Prostate gland (tissue), 2 donors: ENCODE measurements around the gene MDH1. TPM values are rescaled to one million over a fixed set of nuclear protein-coding genes. Genes with fewer than 3 reads are reported as not detected.

Experiments used
- DNase-seq: peaks from one replicate; pipeline ENCODE4 v3.0.0-alpha.2; 2019; ENCODE audit warnings: low spot score
- H3K27ac ChIP-seq, 2 donors: fragments of 200-600 bp; sonication (generic); 2 replicates each; pipeline ENCODE4 v1.5.1; 2017 to 2019
- H3K27me3 ChIP-seq: fragments of 200-600 bp; sonication (generic); replicated peaks from 2 replicates; pipeline ENCODE4 v1.5.1; 2019; ENCODE audit not compliant: insufficient read depth
- H3K36me3 ChIP-seq, 2 donors: fragments of 200-600 bp; sonication (generic); 1 replicate in 1 of 2; 2 replicates in 1 of 2; pipeline versions ENCODE4 v1.5.1 to v1.8.1; 2017 to 2019
- H3K4me1 ChIP-seq: fragments of 200-600 bp; sonication (generic); replicated peaks from 2 replicates; pipeline ENCODE4 v1.5.1; 2019
- H3K4me3 ChIP-seq, 2 donors: fragments of 200-600 bp; sonication (generic); 2 replicates each; pipeline ENCODE4 v1.5.1; 2017 to 2019
- H3K9me3 ChIP-seq: fragments of 200-600 bp; sonication (generic); 2 replicates; pipeline ENCODE4 v1.5.1; 2017
- POLR2A ChIP-seq: fragments of 450-650 bp; IDR thresholded peaks from one replicate; pipeline ENCODE4 v1.6.1; 2016; ENCODE audit warnings: antibody characterized with exemption, mild to moderate bottlenecking
- POLR2AphosphoS5 ChIP-seq: sonication (generic); formaldehyde crosslinking; IDR thresholded peaks from one replicate; pipeline ENCODE4 v1.6.1; 2017; ENCODE audit warnings: antibody characterized with exemption
- WGBS: methylation state at CpG from one replicate; pipeline ENCODE4 v1.1.5; 2018; 5-methylcytosine and 5-hydroxymethylcytosine counted together
- intact Hi-C: fragments of 100-400 bp; cut with DNase I; formaldehyde crosslinking; loops from one replicate; pipeline ENCODE4 v1.14.2; 2022
- total RNA-seq, 2 donors: library from RNA; depleted of rRNA; stranded (reverse); fragments of >200 nt; gene quantifications; one replicate each; pipeline ENCODE4 v1.1.0, GENCODE V29; 2016
- TF ChIP-seq, protein P1 (sequence below), 4 experiments: fragments of 200-600 bp in 2 of 4; fragments of 450-650 bp in 2 of 4; sonication (generic) in 2 of 4; IDR thresholded peaks; 1 replicate in 3 of 4; 2 replicates in 1 of 4; pipeline ENCODE4 v1.5.1; 2016 to 2019; ENCODE audit warnings: antibody characterized with exemption in 4 of 4, mild to moderate bottlenecking in 2 of 4, moderate library complexity in 2 of 4

MDH1 gene
- total RNA-seq, 2 donors from 2014 or later: 120 to 160 TPM

DNA sequence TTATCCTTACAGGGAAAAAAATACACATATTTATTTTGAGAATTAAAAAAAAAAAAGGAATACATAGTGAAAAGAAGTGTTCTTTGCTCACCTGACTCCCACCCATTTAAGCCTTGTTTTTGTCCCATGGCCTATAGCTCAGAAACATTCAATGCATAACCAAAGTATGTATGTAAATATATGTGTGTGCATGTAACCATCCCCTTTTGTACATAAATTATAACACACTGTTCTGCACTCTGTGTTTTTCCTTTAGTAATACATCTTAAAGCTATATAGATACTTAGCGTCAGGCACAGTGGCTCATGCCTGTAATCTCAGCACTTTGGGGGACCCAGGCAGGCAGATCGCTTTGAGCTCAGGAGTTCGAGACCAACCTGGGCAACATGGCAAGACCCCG lies 21.8 kb downstream of the MDH1 start:
- no peak for DNase-seq
- Histone ChIP-seq H3K27ac (no peak overlapping the region), H3K27me3 (no peaks in the 10 kb centered on the region), H3K36me3 (peaks cover 0 to 2% of the 10 kb centered on the region in 2 donors), H3K9me3 (no peaks in the 10 kb centered on the region), H3K4me1 (no peaks in the 10 kb centered on the region), H3K4me3 (no peak overlapping the region)
- 95% methylated on average over 4 of the region's 4 CpGs for WGBS
- TF ChIP-seq POLR2A (no peak), POLR2AphosphoS5 (no peak)
- TF ChIP-seq, protein P1, sequence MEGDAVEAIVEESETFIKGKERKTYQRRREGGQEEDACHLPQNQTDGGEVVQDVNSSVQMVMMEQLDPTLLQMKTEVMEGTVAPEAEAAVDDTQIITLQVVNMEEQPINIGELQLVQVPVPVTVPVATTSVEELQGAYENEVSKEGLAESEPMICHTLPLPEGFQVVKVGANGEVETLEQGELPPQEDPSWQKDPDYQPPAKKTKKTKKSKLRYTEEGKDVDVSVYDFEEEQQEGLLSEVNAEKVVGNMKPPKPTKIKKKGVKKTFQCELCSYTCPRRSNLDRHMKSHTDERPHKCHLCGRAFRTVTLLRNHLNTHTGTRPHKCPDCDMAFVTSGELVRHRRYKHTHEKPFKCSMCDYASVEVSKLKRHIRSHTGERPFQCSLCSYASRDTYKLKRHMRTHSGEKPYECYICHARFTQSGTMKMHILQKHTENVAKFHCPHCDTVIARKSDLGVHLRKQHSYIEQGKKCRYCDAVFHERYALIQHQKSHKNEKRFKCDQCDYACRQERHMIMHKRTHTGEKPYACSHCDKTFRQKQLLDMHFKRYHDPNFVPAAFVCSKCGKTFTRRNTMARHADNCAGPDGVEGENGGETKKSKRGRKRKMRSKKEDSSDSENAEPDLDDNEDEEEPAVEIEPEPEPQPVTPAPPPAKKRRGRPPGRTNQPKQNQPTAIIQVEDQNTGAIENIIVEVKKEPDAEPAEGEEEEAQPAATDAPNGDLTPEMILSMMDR (IDR thresholded peaks at IDR 0.05): no peak
- intact Hi-C loops: no loop called here

DNA sequence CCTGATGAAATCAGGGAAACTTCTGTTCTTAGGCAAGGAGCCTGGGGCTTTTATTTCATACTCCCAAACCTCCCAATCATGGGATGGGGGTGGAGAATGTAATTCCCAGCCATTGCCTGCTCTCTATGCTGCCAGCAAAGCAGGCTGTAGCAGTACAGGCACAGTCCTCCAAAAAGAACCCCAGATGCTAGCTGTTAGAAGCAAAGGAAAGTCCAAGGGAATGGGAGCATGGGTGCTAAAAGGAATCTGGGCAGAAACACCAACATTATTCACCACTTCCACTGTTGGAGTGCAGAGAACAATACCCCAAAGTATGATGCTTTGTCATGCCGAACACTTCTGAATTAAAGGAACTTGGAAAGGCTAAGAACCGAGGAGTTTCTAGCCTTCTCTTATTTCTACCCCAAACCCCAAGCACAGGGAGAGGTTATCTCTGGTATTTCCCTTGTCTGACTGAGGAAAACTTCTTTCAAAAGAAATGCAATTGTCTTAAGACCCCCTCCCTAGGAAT lies 24.7 kb downstream of the MDH1 start:
- H3K4me3 ChIP-seq: no peak overlapping the region
- no peak overlapping the region for H3K27ac ChIP-seq
- H3K27me3 ChIP-seq: no peaks in the 10 kb centered on the region
- no peak for TF ChIP-seq POLR2AphosphoS5
- no peak for TF ChIP-seq POLR2A
- DNase-seq: no peak
- H3K4me1 ChIP-seq: no peaks in the 10 kb centered on the region
- WGBS: 86% methylated on average over 2 of the region's 2 CpGs
- H3K36me3 ChIP-seq: no peaks in the 10 kb centered on the region
- no peaks in the 10 kb centered on the region for H3K9me3 ChIP-seq
- intact Hi-C loops: no loop called here

DNA sequence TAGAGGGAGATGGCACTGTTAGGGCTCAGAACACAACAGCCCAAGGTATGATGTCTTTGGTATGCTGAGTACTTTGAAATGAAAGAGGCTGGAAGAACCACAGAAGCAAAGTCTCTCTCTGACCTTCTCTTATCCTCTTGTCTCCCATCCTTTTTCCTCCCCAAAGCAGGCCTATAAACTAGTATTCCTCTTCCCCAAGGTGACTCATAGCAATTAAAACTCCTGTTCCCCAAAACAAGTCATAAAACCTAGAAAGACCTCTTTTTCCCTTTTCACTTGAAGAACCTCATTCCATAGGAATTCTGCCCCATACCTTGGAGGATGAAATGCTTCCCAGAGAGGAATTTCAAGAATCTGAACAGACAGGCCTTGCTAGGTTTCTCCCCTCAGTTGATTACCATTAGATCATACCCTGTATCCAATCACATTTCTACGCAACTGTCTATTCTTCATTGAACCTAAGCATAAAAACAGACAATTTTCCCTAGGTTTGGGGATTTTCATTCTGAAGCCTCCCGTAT lies 25.7 kb downstream of the MDH1 start:
- Histone ChIP-seq H3K27ac (peak overlapping the region in 1 of 2 donors; percentile 64), H3K36me3 (no peaks in the 10 kb centered on the region), H3K27me3 (no peaks in the 10 kb centered on the region), H3K4me3 (no peak overlapping the region), H3K4me1 (no peaks in the 10 kb centered on the region), H3K9me3 (no peaks in the 10 kb centered on the region)
- DNase-seq: no peak
- intact Hi-C loops: no loop called here
- TF ChIP-seq, protein P1 (IDR thresholded peaks at IDR 0.05): no peak
- TF ChIP-seq POLR2AphosphoS5 (no peak), POLR2A (no peak)
- 63% methylated on average over 2 of the region's 2 CpGs for WGBS

DNA sequence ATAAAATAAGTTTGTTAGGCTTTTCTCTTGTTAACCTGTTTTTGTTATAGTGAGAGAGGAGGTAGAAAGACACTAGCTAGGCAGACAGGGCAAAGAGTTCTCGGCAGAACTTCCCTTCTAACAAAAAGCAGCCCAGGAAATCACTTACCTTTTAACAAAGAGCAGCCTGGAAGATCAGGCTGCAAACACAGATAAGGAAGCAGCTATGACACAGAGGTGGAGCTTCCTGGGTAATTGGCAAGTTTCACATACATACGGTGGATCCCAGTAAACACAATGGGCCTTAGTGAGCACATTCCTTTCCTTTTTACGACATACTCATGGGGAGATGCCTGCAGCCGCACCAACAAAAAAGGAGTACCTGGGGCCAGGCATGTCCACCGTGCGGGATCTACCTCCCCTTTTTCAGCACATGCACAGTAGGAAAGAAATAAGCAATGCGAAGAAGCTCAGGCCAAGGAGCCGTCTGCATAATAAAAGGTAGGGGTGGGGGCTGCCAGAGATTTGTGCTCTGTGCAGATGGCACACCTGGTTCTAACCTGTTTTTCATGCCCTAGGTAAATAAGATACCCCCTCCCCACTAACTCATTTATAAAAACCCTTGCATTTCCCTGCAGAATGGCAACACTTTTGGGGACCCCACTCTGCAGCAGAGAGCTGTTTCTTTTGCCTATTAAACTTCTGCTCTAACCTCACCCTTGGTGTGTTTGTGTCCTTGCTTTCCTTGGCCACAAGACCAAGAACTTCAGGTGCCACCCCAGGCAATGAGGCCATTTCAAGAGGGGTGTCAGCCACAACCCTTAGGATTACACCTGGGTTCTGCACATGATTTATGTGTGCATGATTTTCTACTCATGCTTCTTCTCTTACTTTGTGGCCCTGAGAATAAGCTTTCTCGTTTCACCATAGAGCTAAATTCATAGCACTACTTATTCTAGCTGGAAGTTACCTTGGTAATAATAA lies 26.5 kb downstream of the MDH1 start:
- 40% methylated on average over 9 of the region's 9 CpGs for WGBS
- no peak for TF ChIP-seq POLR2A
- peak; percentile 71 for TF ChIP-seq POLR2AphosphoS5
- TF ChIP-seq, protein P1 (IDR thresholded peaks at IDR 0.05): no peak
- peak overlapping the region in 1 of 2 donors; percentile 64 for H3K27ac ChIP-seq
- peak; percentile 34 for DNase-seq
- H3K36me3 ChIP-seq: no peaks in the 10 kb centered on the region
- no peaks in the 10 kb centered on the region for H3K9me3 ChIP-seq
- H3K4me3 ChIP-seq: no peak overlapping the region
- intact Hi-C loops: no loop called here
- no peaks in the 10 kb centered on the region for H3K4me1 ChIP-seq
- no peaks in the 10 kb centered on the region for H3K27me3 ChIP-seq

DNA sequence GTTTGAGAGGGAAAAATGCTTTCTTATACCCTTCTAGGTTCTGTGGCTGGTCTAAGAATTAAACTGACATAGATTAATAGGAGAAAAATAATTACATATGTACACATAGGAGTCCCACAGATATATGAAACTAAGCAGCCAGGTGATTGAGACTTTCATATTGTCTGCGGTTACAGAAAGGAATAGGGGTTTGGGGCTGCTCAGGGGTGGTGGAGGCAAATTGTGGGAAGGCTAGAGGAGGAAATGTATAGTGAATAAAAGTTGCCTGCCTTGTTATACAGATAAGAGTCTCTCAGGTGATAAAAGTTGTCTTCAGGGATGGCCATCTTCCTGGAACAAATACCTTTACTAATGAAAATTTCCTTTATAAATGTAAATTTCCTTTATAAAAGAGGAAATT lies 28.6 kb downstream of the MDH1 start:
- Histone ChIP-seq H3K27me3 (no peaks in the 10 kb centered on the region), H3K9me3 (no peaks in the 10 kb centered on the region), H3K4me3 (no peak overlapping the region), H3K4me1 (no peaks in the 10 kb centered on the region), H3K27ac (no peak overlapping the region), H3K36me3 (no peaks in the 10 kb centered on the region)
- DNase-seq: no peak
- TF ChIP-seq POLR2A (no peak), POLR2AphosphoS5 (no peak)
- intact Hi-C loops: no loop called here
- WGBS: 64% methylated on average over 1 of the region's 1 CpG
